Endothelial cell of umbilical vein (primary cell): ENCODE measurements around the gene MCM6. TPM values are rescaled to one million over a fixed set of nuclear protein-coding genes. Genes with fewer than 3 reads are reported as not detected.

Source experiments
- BruUV-seq: library from RNA; stranded (reverse); fragments of 400-500 nt; replicated peaks from 2 replicates; lab custom pipeline; 2021; lab: Mats Ljungman, UMichigan
- CTCF ChIA-PET: fragments of 300-600, 350-600 bp; sonication (Branson Sonifier 250); formaldehyde crosslinking; loops from one replicate; lab custom pipeline; 2021; ENCODE audit warnings: antibody characterized with exemption, inconsistent platforms; lab: Charles Lee
- POLR2A ChIA-PET: fragments of 300-600, 350-600 bp; sonication (Branson Sonifier 250); formaldehyde crosslinking; loops from one replicate; lab custom pipeline; 2021; ENCODE audit warnings: antibody characterized with exemption, inconsistent platforms; lab: Charles Lee
- DNase-seq: peaks from one replicate; pipeline ENCODE4 v3.0.0-alpha.2; 2011; ENCODE audit warnings: low read depth, low spot score
- FAIRE-seq: peaks from 2 replicates; lab custom pipeline; 2011; peaks lifted over from hg19 to GRCh38; lab: Jason Lieb, UNC
- H2AFZ ChIP-seq: 2 replicates; pipeline ENCODE4 v1.6.0; 2012; ENCODE audit warnings: low read depth, low read length, control low read depth, inconsistent platforms
- H3K27ac ChIP-seq: 2 replicates; pipeline ENCODE4 v1.5.1; 2011; ENCODE audit warnings: low read depth, mild to moderate bottlenecking, control low read depth, low read length, moderate library complexity; ENCODE audit not compliant: insufficient read depth
- H3K27me3 ChIP-seq, 2 experiments: 2 replicates each; pipeline versions ENCODE4 v1.6.0 to v1.6.1; 2011; ENCODE audit warnings: low read length in 2 of 2, mixed read lengths in 1 of 2; ENCODE audit not compliant: control insufficient read depth in 2 of 2, insufficient read depth in 2 of 2
- H3K36me3 ChIP-seq, 2 experiments: 2 replicates in 1 of 2; 3 replicates in 1 of 2; pipeline ENCODE4 v1.5.1; 2011; ENCODE audit warnings: low read length in 2 of 2, mild to moderate bottlenecking in 1 of 2, moderate library complexity in 1 of 2; ENCODE audit not compliant: control insufficient read depth in 2 of 2, insufficient read depth in 2 of 2; ENCODE audit errors: extremely low read depth in 1 of 2
- H3K4me1 ChIP-seq: 3 replicates; pipeline ENCODE4 v1.5.1; 2011; ENCODE audit warnings: mild to moderate bottlenecking, low read length; ENCODE audit not compliant: control insufficient read depth, insufficient read depth; ENCODE audit errors: extremely low read depth
- H3K4me2 ChIP-seq: 2 replicates; pipeline ENCODE4 v1.6.1; 2011; ENCODE audit warnings: low read length, control low read depth, mixed read lengths; ENCODE audit not compliant: insufficient read depth
- H3K4me3 ChIP-seq, 3 experiments: fragments of 200-600 bp in 1 of 3; sonication (generic), shearing (Covaris generic) in 1 of 3; replicated peaks in 1 of 3; 2 replicates each; pipeline ENCODE4 v1.5.1; 2011 to 2016; ENCODE audit warnings: control low read depth in 3 of 3, low read length in 3 of 3, mild to moderate bottlenecking in 2 of 3, inconsistent platforms in 1 of 3, low read depth in 1 of 3, moderate library complexity in 1 of 3; ENCODE audit not compliant: insufficient read depth in 1 of 3
- H3K79me2 ChIP-seq: 2 replicates; pipeline ENCODE4 v1.6.0; 2012; ENCODE audit warnings: low read length, inconsistent platforms; ENCODE audit not compliant: control insufficient read depth, insufficient read depth
- H3K9ac ChIP-seq: replicated peaks from 2 replicates; pipeline ENCODE3; 2011; ENCODE audit warnings: low read length, control low read depth; ENCODE audit not compliant: insufficient read depth; ENCODE audit errors: extremely low read depth
- H3K9me1 ChIP-seq: replicated peaks from 3 replicates; pipeline ENCODE4 v1.6.0; 2011; ENCODE audit warnings: mild to moderate bottlenecking, low read length; ENCODE audit not compliant: control insufficient read depth, insufficient read depth; ENCODE audit errors: extremely low read depth
- H3K9me3 ChIP-seq: replicated peaks from 2 replicates; pipeline ENCODE4 v1.5.1; 2012; ENCODE audit warnings: low read length, inconsistent platforms; ENCODE audit not compliant: control insufficient read depth, insufficient read depth
- H4K20me1 ChIP-seq: replicated peaks from 2 replicates; pipeline ENCODE3; 2011; ENCODE audit warnings: mild to moderate bottlenecking, low read length; ENCODE audit not compliant: control insufficient read depth, insufficient read depth; ENCODE audit errors: extremely low read depth
- EZH2 ChIP-seq: IDR thresholded peaks from 2 replicates; pipeline ENCODE4 v1.6.1; 2012; ENCODE audit warnings: borderline replicate concordance, low read depth, mild to moderate bottlenecking, moderate library complexity, low read length, inconsistent platforms; ENCODE audit not compliant: severe bottlenecking
- FOS ChIP-seq: IDR thresholded peaks from 2 replicates; pipeline ENCODE4 v1.6.1; 2011; ENCODE audit warnings: mild to moderate bottlenecking, low read length, moderate library complexity, borderline replicate concordance; ENCODE audit not compliant: insufficient read depth
- GATA2 ChIP-seq: IDR thresholded peaks from 2 replicates; pipeline ENCODE4 v1.7.0; 2011; ENCODE audit warnings: low read depth, mild to moderate bottlenecking, moderate library complexity, mixed read lengths, low read length; ENCODE audit not compliant: insufficient read length, insufficient read depth
- JUN ChIP-seq: IDR thresholded peaks from 2 replicates; pipeline ENCODE4 v1.6.1; 2011; ENCODE audit warnings: borderline replicate concordance, low read depth; ENCODE audit not compliant: insufficient read length, insufficient read depth
- MYC ChIP-seq: IDR thresholded peaks from one replicate; pipeline ENCODE4 v1.6.1; 2011; ENCODE audit warnings: mild to moderate bottlenecking, low read depth, low read length
- POLR2A ChIP-seq: IDR thresholded peaks from 2 replicates; pipeline ENCODE4 v1.6.1; 2012; ENCODE audit warnings: low read depth, mild to moderate bottlenecking, control low read depth, low read length
- POLR2AphosphoS5 ChIP-seq: IDR thresholded peaks from 2 replicates; pipeline ENCODE4 v1.6.1; 2012; ENCODE audit warnings: low read depth, mild to moderate bottlenecking, control low read depth, low read length, moderate library complexity; ENCODE audit not compliant: insufficient read depth
- dilution Hi-C: fragments of 300-500 bp; cut with MboI; formaldehyde crosslinking; loops from one replicate; pipeline ENCODE4 v1.15.0; 2019; ENCODE audit warnings: low sequenced_read_pairs; ENCODE audit not compliant: extremely low pct_ligation_motif_present
- intact Hi-C: fragments of 100-400 bp; cut with micrococcal nuclease; formaldehyde crosslinking; loops from one replicate; pipeline ENCODE4 v1.10.0; 2022
- polyA plus RNA-seq, 4 experiments: library from polyadenylated mRNA; depleted of rRNA in 3 of 4; stranded (reverse) in 3 of 4; unstranded in 1 of 4; fragments of >200 nt; gene quantifications; 2 replicates each; pipeline versions ENCODE4 v1.2.1 to v1.2.3, GENCODE V29; 2011 to 2012; ENCODE audit warnings: missing spikeins in 1 of 4
- total RNA-seq: library from RNA; stranded (reverse); gene quantifications from 2 replicates; pipeline ENCODE4 v1.2.3, GENCODE V29; 2021
- TF ChIP-seq, protein P1 (sequence below), 2 donors: IDR thresholded peaks; 1 replicate in 1 of 2; 2 replicates in 1 of 2; pipeline ENCODE4 v1.5.1; 2011; ENCODE audit warnings: low read length in 2 of 2, mild to moderate bottlenecking in 2 of 2, moderate library complexity in 2 of 2, control low read depth in 1 of 2, inconsistent platforms in 1 of 2, low read depth in 1 of 2; ENCODE audit not compliant: insufficient read depth in 1 of 2; ENCODE audit errors: extremely low read depth in 1 of 2
- TF ChIP-seq, protein P2 (sequence below): IDR thresholded peaks from 2 replicates; pipeline ENCODE4 v1.6.1; 2011; ENCODE audit not compliant: insufficient read depth, insufficient read length

MCM6 gene
- total and polyA plus RNA-seq, 2 donors (not counting 3 experiments of a cell fraction or from before 2014, with no cell fraction given), result 20.6 to 52.6 TPM

DNA sequence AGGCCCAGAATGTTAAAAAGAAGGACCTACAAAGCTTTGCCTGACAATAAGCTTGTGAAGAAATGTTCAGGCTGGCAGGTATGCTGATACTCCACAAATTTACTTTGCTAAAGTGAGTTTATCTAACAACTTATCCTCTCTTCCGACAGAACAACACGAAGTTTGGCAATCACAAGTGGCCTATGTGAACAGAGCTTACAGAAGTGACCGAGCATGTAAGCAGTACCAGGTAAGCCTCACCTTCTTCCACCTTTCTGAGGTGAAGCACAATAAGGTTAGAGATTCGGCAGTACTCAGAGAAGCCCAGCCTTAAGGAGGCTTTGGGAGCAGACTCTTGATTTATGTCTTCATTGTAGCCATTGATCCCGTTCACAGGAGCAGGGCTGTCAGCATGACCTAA lies 30.2 kb downstream of the MCM6 start:
- no peak overlapping the region for H3K27ac ChIP-seq
- CTCF ChIA-PET, result no interaction called here
- no peaks in the 10 kb centered on the region for H4K20me1 ChIP-seq
- no peaks in the 10 kb centered on the region for H3K9me3 ChIP-seq
- no peak overlapping the region for H3K4me2 ChIP-seq
- intact Hi-C loops (no loop called here), dilution Hi-C loops (no loop called here)
- DNase-seq (no peak), FAIRE-seq (no peak)
- H3K4me1 ChIP-seq, result no peaks in the 10 kb centered on the region
- peaks cover 0 to 3% of the 10 kb centered on the region in 2 experiments for H3K36me3 ChIP-seq
- no peaks in the 10 kb centered on the region for H3K9me1 ChIP-seq
- TF ChIP-seq JUN, result no peak
- TF ChIP-seq POLR2AphosphoS5, result no peak
- TF ChIP-seq GATA2, result no peak
- no peak for TF ChIP-seq POLR2A
- TF ChIP-seq, protein P1, sequence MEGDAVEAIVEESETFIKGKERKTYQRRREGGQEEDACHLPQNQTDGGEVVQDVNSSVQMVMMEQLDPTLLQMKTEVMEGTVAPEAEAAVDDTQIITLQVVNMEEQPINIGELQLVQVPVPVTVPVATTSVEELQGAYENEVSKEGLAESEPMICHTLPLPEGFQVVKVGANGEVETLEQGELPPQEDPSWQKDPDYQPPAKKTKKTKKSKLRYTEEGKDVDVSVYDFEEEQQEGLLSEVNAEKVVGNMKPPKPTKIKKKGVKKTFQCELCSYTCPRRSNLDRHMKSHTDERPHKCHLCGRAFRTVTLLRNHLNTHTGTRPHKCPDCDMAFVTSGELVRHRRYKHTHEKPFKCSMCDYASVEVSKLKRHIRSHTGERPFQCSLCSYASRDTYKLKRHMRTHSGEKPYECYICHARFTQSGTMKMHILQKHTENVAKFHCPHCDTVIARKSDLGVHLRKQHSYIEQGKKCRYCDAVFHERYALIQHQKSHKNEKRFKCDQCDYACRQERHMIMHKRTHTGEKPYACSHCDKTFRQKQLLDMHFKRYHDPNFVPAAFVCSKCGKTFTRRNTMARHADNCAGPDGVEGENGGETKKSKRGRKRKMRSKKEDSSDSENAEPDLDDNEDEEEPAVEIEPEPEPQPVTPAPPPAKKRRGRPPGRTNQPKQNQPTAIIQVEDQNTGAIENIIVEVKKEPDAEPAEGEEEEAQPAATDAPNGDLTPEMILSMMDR (IDR thresholded peaks at IDR 0.05; ENCODE audit: extremely low read depth in 1 of 2, insufficient read depth in 1 of 2, low read depth in 1 of 2, low read length in 2 of 2), result no peak
- POLR2A ChIA-PET, result no interaction called here
- no peak overlapping the region for H3K4me3 ChIP-seq
- H3K27me3 ChIP-seq, result no peaks in the 10 kb centered on the region
- BruUV-seq, result no TSS peak
- no peak overlapping the region for H2AFZ ChIP-seq
- no peaks in the 10 kb centered on the region for H3K79me2 ChIP-seq
- no peak overlapping the region for H3K9ac ChIP-seq

DNA sequence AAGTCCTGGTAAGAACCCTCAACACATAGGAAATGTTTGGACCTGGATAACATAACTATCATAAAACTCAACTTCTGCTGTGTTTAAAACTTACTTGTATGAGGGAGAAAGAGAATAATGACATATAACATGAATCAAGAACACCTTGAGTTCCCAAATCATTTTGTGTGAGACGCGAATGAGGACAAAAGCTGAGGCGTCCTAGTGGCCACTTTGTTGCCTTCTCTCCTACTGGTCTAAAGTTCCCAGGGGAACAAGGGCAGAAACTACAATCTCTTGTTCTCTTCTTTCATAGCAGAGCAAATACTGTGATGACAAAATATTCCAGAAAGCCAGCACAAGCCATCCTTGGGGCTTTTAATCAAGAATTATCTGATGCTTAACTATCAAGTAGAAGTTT lies 31.0 kb downstream of the MCM6 start:
- no peak for DNase-seq
- Histone ChIP-seq H3K4me3 (no peak overlapping the region), H3K27me3 (no peaks in the 10 kb centered on the region), H3K9ac (no peak overlapping the region), H3K4me1 (peaks cover 1% of the 10 kb centered on the region), H3K9me3 (no peaks in the 10 kb centered on the region), H3K79me2 (no peaks in the 10 kb centered on the region), H4K20me1 (no peaks in the 10 kb centered on the region), H3K36me3 (peaks cover 0 to 3% of the 10 kb centered on the region in 2 experiments), H2AFZ (no peak overlapping the region), H3K4me2 (no peak overlapping the region), H3K27ac (no peak overlapping the region), H3K9me1 (no peaks in the 10 kb centered on the region)
- dilution Hi-C loops (no loop called here), intact Hi-C loops (no loop called here)
- no peak for FAIRE-seq
- CTCF ChIA-PET, result no interaction called here
- no TSS peak for BruUV-seq
- POLR2A ChIA-PET, result no interaction called here
- TF ChIP-seq, protein P2, sequence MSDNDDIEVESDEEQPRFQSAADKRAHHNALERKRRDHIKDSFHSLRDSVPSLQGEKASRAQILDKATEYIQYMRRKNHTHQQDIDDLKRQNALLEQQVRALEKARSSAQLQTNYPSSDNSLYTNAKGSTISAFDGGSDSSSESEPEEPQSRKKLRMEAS, result no peak
- TF ChIP-seq MYC (no peak), EZH2 (no peak), JUN (no peak), FOS (no peak), POLR2AphosphoS5 (no peak), GATA2 (no peak)
- TF ChIP-seq, protein P1 (IDR thresholded peaks at IDR 0.05; ENCODE audit: extremely low read depth in 1 of 2, insufficient read depth in 1 of 2, low read depth in 1 of 2, low read length in 2 of 2), result no peak
